ENCODE results near the gene SLC44A1.

The SLC44A1 gene

DNA sequence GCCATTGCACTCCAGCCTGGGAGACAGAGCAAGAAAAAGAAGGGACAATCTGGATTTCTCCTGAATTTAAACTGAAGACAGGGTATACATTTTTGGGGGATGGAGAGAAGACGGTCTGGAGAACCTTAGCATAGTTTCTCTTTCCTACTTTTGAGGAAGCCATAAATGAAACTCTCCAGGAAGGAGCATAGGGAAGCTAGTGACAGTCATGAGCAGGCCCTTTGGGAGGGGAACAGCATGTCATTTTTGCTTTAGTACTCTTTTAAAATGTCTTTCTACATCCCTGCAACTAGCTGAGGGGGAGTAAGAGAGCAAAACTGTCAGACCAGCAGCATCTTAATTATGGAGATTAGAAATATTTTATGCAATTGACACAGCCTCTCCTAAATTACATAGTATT, 8.2 kb upstream of the SLC44A1 start:
- H3K23ac ChIP-seq (ENCODE audit: low read depth, low read length, poor library complexity): no peak overlapping the region
- no CpG with 5 or more reads among the region's 1 CpG for WGBS, 2 donors (ENCODE audit: extremely low coverage in 2 of 2, insufficient read length in 2 of 2, insufficient replicate concordance in 1 of 2)
- no peak overlapping the region for H3K4me3 ChIP-seq (ENCODE audit: low read length in 2 of 2)
- H2BK15ac ChIP-seq (ENCODE audit: low read length): no peak overlapping the region
- no peak overlapping the region for H2BK12ac ChIP-seq (ENCODE audit: low read length)
- H3K36me3 ChIP-seq (replicated peaks in 1 of 2; ENCODE audit: control insufficient read depth in 2 of 2, insufficient read depth in 2 of 2, low read length in 2 of 2): no peaks in the 10 kb centered on the region
- H2AK5ac ChIP-seq (ENCODE audit: low read depth, low read length): no peak overlapping the region
- H3K27me3 ChIP-seq (ENCODE audit: control insufficient read depth in 3 of 3, insufficient read depth in 3 of 3, low read depth in 1 of 3, low read length in 3 of 3): peaks cover 0 to 3% (median 0%) of the 10 kb centered on the region in 3 experiments
- no peak overlapping the region for H4K8ac ChIP-seq (ENCODE audit: low read depth, low read length)
- H3K27ac ChIP-seq (replicated peaks; ENCODE audit: low read length): no peak overlapping the region
- no peak overlapping the region for H3K9ac ChIP-seq (ENCODE audit: low read depth, low read length, poor library complexity)
- H3K18ac ChIP-seq (ENCODE audit: low read length): no peak overlapping the region
- H3K9me3 ChIP-seq (replicated peaks in 1 of 2; ENCODE audit: control insufficient read depth in 2 of 2, insufficient read depth in 1 of 2, low read depth in 1 of 2, low read length in 2 of 2): no peaks in the 10 kb centered on the region
- no peak for DNase-seq (ENCODE audit: low spot score)
- no peak overlapping the region for H2BK120ac ChIP-seq (ENCODE audit: low read depth, low read length)
- no peaks in the 10 kb centered on the region for H3K79me1 ChIP-seq (ENCODE audit: low read depth, low read length)
- no peak overlapping the region for H3K4me2 ChIP-seq (ENCODE audit: insufficient read depth, low read length, poor library complexity, severe bottlenecking)
- H3K14ac ChIP-seq (ENCODE audit: low read length): no peak overlapping the region
- H3K4me1 ChIP-seq (ENCODE audit: control insufficient read depth in 2 of 2, insufficient read depth in 1 of 2, low read depth in 1 of 2, low read length in 2 of 2): no peaks in the 10 kb centered on the region
- no peak overlapping the region for H2BK5ac ChIP-seq (ENCODE audit: low read length)
- no peak overlapping the region for H2AFZ ChIP-seq (ENCODE audit: low read length)
- no peak overlapping the region for H3K4ac ChIP-seq (ENCODE audit: low read length)
- H4K91ac ChIP-seq (ENCODE audit: low read depth, low read length, poor library complexity): no peak overlapping the region

DNA sequence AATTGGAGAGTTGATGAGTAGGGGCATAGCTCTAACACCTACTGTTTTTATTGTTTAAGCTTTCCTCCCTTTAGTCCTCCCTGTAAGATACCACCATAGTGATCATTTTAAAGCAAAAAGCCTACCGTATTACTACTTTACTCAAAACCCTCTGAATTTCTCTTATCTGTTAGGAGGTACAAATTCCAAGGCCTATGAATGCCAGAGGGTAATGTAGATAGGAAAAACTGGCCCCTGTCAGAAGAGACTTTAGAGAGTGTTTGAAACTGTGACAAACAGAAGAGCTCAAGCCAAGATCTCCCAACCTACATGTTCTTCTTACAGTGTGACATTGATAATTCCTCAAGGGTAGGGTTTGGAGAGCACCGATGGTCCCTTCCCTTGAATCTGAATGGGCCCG, 7.2 kb upstream of the SLC44A1 start:
- Histone ChIP-seq H3K4me2 (ENCODE audit: insufficient read depth, low read length, poor library complexity, severe bottlenecking) (no peak overlapping the region), H2AK5ac (ENCODE audit: low read depth, low read length) (no peak overlapping the region), H3K36me3 (replicated peaks in 1 of 2; ENCODE audit: control insufficient read depth in 2 of 2, insufficient read depth in 2 of 2, low read length in 2 of 2) (no peaks in the 10 kb centered on the region), H4K8ac (ENCODE audit: low read depth, low read length) (no peak overlapping the region), H3K4me1 (ENCODE audit: control insufficient read depth in 2 of 2, insufficient read depth in 1 of 2, low read depth in 1 of 2, low read length in 2 of 2) (no peaks in the 10 kb centered on the region), H2BK120ac (ENCODE audit: low read depth, low read length) (no peak overlapping the region), H3K27ac (replicated peaks; ENCODE audit: low read length) (no peak overlapping the region), H3K4me3 (ENCODE audit: low read length in 2 of 2) (no peak overlapping the region), H3K4ac (ENCODE audit: low read length) (no peak overlapping the region), H3K27me3 (ENCODE audit: control insufficient read depth in 3 of 3, insufficient read depth in 3 of 3, low read depth in 1 of 3, low read length in 3 of 3) (peaks cover 0 to 9% (median 0%) of the 10 kb centered on the region in 3 experiments), H3K9me3 (replicated peaks in 1 of 2; ENCODE audit: control insufficient read depth in 2 of 2, insufficient read depth in 1 of 2, low read depth in 1 of 2, low read length in 2 of 2) (no peaks in the 10 kb centered on the region), H2BK12ac (ENCODE audit: low read length) (no peak overlapping the region), H2BK15ac (ENCODE audit: low read length) (no peak overlapping the region), H3K23ac (ENCODE audit: low read depth, low read length, poor library complexity) (no peak overlapping the region), H2AFZ (ENCODE audit: low read length) (no peak overlapping the region), H3K18ac (ENCODE audit: low read length) (no peak overlapping the region), H3K9ac (ENCODE audit: low read depth, low read length, poor library complexity) (no peak overlapping the region), H4K91ac (ENCODE audit: low read depth, low read length, poor library complexity) (no peak overlapping the region), H3K14ac (ENCODE audit: low read length) (no peak overlapping the region), H2BK5ac (ENCODE audit: low read length) (no peak overlapping the region), H3K79me1 (ENCODE audit: low read depth, low read length) (no peaks in the 10 kb centered on the region)
- WGBS, 2 donors (ENCODE audit: extremely low coverage in 2 of 2, insufficient read length in 2 of 2, insufficient replicate concordance in 1 of 2): no CpG with 5 or more reads among the region's 3 CpGs
- no peak for DNase-seq (ENCODE audit: low spot score)

DNA sequence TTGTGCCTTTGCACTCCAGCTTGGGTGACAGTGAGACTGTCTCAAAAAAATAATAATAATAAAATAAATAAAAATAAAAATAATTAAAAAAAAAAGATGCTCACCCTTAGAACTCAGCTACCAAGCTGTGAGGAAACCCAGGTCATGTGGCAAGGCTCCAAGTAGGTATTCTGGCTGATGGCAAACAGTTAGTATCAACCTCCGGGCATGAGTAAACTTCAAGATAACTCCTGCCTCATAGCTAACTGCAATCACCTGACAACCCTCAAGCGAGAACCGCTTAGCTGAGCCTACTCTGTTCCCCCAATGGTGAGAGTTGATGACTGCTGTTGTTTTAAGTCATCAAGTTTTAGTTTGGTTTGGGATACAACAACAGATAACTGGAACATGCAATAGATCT, 6.1 kb upstream of the SLC44A1 start:
- H3K4me3 ChIP-seq (ENCODE audit: low read length in 2 of 2): no peak overlapping the region
- no peak overlapping the region for H2AK5ac ChIP-seq (ENCODE audit: low read depth, low read length)
- no peak overlapping the region for H2BK5ac ChIP-seq (ENCODE audit: low read length)
- no peak overlapping the region for H3K23ac ChIP-seq (ENCODE audit: low read depth, low read length, poor library complexity)
- H2BK120ac ChIP-seq (ENCODE audit: low read depth, low read length): no peak overlapping the region
- H3K4me2 ChIP-seq (ENCODE audit: insufficient read depth, low read length, poor library complexity, severe bottlenecking): no peak overlapping the region
- H3K4me1 ChIP-seq (ENCODE audit: control insufficient read depth in 2 of 2, insufficient read depth in 1 of 2, low read depth in 1 of 2, low read length in 2 of 2): no peaks in the 10 kb centered on the region
- no CpG with 5 or more reads among the region's 3 CpGs for WGBS, 2 donors (ENCODE audit: extremely low coverage in 2 of 2, insufficient read length in 2 of 2, insufficient replicate concordance in 1 of 2)
- H3K27ac ChIP-seq (replicated peaks; ENCODE audit: low read length): no peak overlapping the region
- H3K9me3 ChIP-seq (replicated peaks in 1 of 2; ENCODE audit: control insufficient read depth in 2 of 2, insufficient read depth in 1 of 2, low read depth in 1 of 2, low read length in 2 of 2): no peaks in the 10 kb centered on the region
- no peak overlapping the region for H2AFZ ChIP-seq (ENCODE audit: low read length)
- peaks cover 0 to 9% (median 0%) of the 10 kb centered on the region in 3 experiments for H3K27me3 ChIP-seq (ENCODE audit: control insufficient read depth in 3 of 3, insufficient read depth in 3 of 3, low read depth in 1 of 3, low read length in 3 of 3)
- H3K14ac ChIP-seq (ENCODE audit: low read length): no peak overlapping the region
- H4K91ac ChIP-seq (ENCODE audit: low read depth, low read length, poor library complexity): no peak overlapping the region
- H2BK15ac ChIP-seq (ENCODE audit: low read length): no peak overlapping the region
- H3K9ac ChIP-seq (ENCODE audit: low read depth, low read length, poor library complexity): no peak overlapping the region
- H3K36me3 ChIP-seq (replicated peaks in 1 of 2; ENCODE audit: control insufficient read depth in 2 of 2, insufficient read depth in 2 of 2, low read length in 2 of 2): no peaks in the 10 kb centered on the region
- H2BK12ac ChIP-seq (ENCODE audit: low read length): no peak overlapping the region
- no peaks in the 10 kb centered on the region for H3K79me1 ChIP-seq (ENCODE audit: low read depth, low read length)
- no peak overlapping the region for H4K8ac ChIP-seq (ENCODE audit: low read depth, low read length)
- H3K18ac ChIP-seq (ENCODE audit: low read length): no peak overlapping the region
- H3K4ac ChIP-seq (ENCODE audit: low read length): no peak overlapping the region
- DNase-seq (ENCODE audit: low spot score): no peak

DNA sequence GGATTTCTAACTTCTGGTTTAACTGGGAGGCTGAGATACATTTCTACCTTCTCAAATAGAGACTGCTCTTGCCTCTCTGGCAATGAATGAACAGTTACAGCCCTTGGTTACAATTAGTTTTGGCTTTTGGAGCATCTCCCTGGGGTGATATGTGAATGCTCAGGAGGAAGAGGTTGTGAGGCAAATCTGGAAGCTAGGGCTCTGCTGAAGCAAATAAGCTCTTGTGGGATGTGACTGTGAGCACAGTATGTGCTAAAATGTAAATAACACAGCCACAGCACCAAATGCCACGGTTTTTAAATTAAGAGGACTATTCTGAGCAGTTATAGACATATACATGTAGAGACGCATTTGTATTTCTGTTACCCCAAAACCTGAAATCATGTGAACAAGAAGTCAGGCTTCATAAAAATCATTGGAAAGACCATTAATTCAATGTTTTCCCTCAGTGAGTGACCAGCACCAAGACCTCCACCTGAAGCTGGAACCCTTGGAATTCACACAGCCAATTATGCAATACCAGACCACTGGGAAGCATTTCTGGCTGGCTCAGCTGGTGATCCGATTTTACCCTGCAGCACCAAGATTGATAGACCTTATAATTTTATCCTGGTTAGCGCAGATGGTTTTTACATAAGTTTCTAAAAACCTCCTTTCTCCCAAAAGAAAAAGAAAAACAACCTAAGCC, 3.0 kb upstream of the SLC44A1 start:
- no peak overlapping the region for H4K91ac ChIP-seq (ENCODE audit: low read depth, low read length, poor library complexity)
- no CpG with 5 or more reads among the region's 4 CpGs for WGBS, 2 donors (ENCODE audit: extremely low coverage in 2 of 2, insufficient read length in 2 of 2, insufficient replicate concordance in 1 of 2)
- no peak overlapping the region for H3K18ac ChIP-seq (ENCODE audit: low read length)
- H2AK5ac ChIP-seq (ENCODE audit: low read depth, low read length): no peak overlapping the region
- H3K4me3 ChIP-seq (ENCODE audit: low read length in 2 of 2): no peak overlapping the region
- H3K14ac ChIP-seq (ENCODE audit: low read length): no peak overlapping the region
- no peak overlapping the region for H2BK120ac ChIP-seq (ENCODE audit: low read depth, low read length)
- H2BK5ac ChIP-seq (ENCODE audit: low read length): no peak overlapping the region
- no peak overlapping the region for H2BK15ac ChIP-seq (ENCODE audit: low read length)
- no peak overlapping the region for H3K23ac ChIP-seq (ENCODE audit: low read depth, low read length, poor library complexity)
- H2BK12ac ChIP-seq (ENCODE audit: low read length): no peak overlapping the region
- no peaks in the 10 kb centered on the region for H3K9me3 ChIP-seq (replicated peaks in 1 of 2; ENCODE audit: control insufficient read depth in 2 of 2, insufficient read depth in 1 of 2, low read depth in 1 of 2, low read length in 2 of 2)
- H4K8ac ChIP-seq (ENCODE audit: low read depth, low read length): no peak overlapping the region
- H3K4me1 ChIP-seq (ENCODE audit: control insufficient read depth in 2 of 2, insufficient read depth in 1 of 2, low read depth in 1 of 2, low read length in 2 of 2): peaks cover 0 to 4% of the 10 kb centered on the region in 2 donors
- no peak overlapping the region for H3K9ac ChIP-seq (ENCODE audit: low read depth, low read length, poor library complexity)
- no peak for DNase-seq (ENCODE audit: low spot score)
- H2AFZ ChIP-seq (ENCODE audit: low read length): no peak overlapping the region
- H3K27me3 ChIP-seq (ENCODE audit: control insufficient read depth in 3 of 3, insufficient read depth in 3 of 3, low read depth in 1 of 3, low read length in 3 of 3): peaks cover 0 to 9% (median 0%) of the 10 kb centered on the region in 3 experiments
- no peak overlapping the region for H3K4me2 ChIP-seq (ENCODE audit: insufficient read depth, low read length, poor library complexity, severe bottlenecking)
- H3K27ac ChIP-seq (replicated peaks; ENCODE audit: low read length): no peak overlapping the region
- H3K4ac ChIP-seq (ENCODE audit: low read length): no peak overlapping the region
- no peaks in the 10 kb centered on the region for H3K36me3 ChIP-seq (replicated peaks in 1 of 2; ENCODE audit: control insufficient read depth in 2 of 2, insufficient read depth in 2 of 2, low read length in 2 of 2)
- H3K79me1 ChIP-seq (ENCODE audit: low read depth, low read length): no peaks in the 10 kb centered on the region
